Lung (tissue), 12 donors: ENCODE data around the gene ADNP. TPM values are rescaled to one million over a fixed set of nuclear protein-coding genes. Genes with fewer than 3 reads are reported as not detected.

Source experiments
- ATAC-seq: fragments of 200-7000 bp; cut with Tn5 transposase; one replicate; pipeline ENCODE4 v1.9.1; 2020; ENCODE audit warnings: moderate number of reproducible peaks; ENCODE audit not compliant: insufficient read depth, low FRiP score
- DNase-seq, 3 donors: peaks; one replicate each; pipeline ENCODE4 v3.0.0-alpha.2; 2013 to 2017
- H3K27ac ChIP-seq, 2 donors: one replicate each; pipeline ENCODE4 v1.5.1; 2013; ENCODE audit warnings: mild to moderate bottlenecking in 2 of 2, moderate library complexity in 2 of 2, control low read depth in 1 of 2, inconsistent platforms in 1 of 2, low read depth in 1 of 2, low read length in 1 of 2
- H3K27me3 ChIP-seq, 3 donors: one replicate each; pipeline ENCODE4 v1.5.1; 2013; ENCODE audit warnings: low read length in 2 of 3; ENCODE audit not compliant: control insufficient read depth in 3 of 3, insufficient read depth in 3 of 3
- H3K36me3 ChIP-seq, 4 donors: one replicate each; pipeline ENCODE4 v1.5.1; 2013; ENCODE audit warnings: low read length in 4 of 4, mild to moderate bottlenecking in 1 of 4, moderate library complexity in 1 of 4; ENCODE audit not compliant: control insufficient read depth in 4 of 4, insufficient read depth in 4 of 4
- H3K4me1 ChIP-seq, 5 donors: one replicate each; pipeline ENCODE4 v1.5.1; 2013; ENCODE audit warnings: low read length in 5 of 5, mild to moderate bottlenecking in 2 of 5, moderate library complexity in 1 of 5; ENCODE audit not compliant: control insufficient read depth in 5 of 5, insufficient read depth in 5 of 5
- H3K4me3 ChIP-seq: one replicate; pipeline ENCODE4 v1.5.1; 2013; ENCODE audit warnings: mild to moderate bottlenecking, control low read depth, moderate library complexity
- H3K9ac ChIP-seq, 2 donors: one replicate each; pipeline ENCODE4 v1.5.1; 2013; ENCODE audit warnings: low read length in 2 of 2, control low read depth in 1 of 2; ENCODE audit not compliant: insufficient read depth in 1 of 2
- H3K9me3 ChIP-seq, 4 donors: one replicate each; pipeline ENCODE4 v1.5.1; 2013; ENCODE audit warnings: low read length in 3 of 4, mild to moderate bottlenecking in 1 of 4, moderate library complexity in 1 of 4; ENCODE audit not compliant: control insufficient read depth in 4 of 4, insufficient read depth in 3 of 4
- WGBS, 2 donors: extraction: QIAGEN DNeasy Blood & Tissue Kit; methylation state at CpG; one replicate each; pipeline ENCODE4 v1.1.7; 2013; 5-methylcytosine and 5-hydroxymethylcytosine counted together
- polyA plus RNA-seq, 2 donors: library from polyadenylated mRNA; stranded (reverse); fragments of 200-250 nt; gene quantifications; one replicate each; pipeline ENCODE4 v1.2.1, GENCODE V29; 2013
- total RNA-seq, 2 donors: library from RNA; depleted of rRNA in 1 of 2; stranded (reverse); fragments of >200 nt in 1 of 2; gene quantifications; one replicate each; pipeline ENCODE4 v1.2.1, GENCODE V29; 2014 to 2021
- TF ChIP-seq, protein P1 (sequence below): IDR thresholded peaks from 2 replicates; pipeline ENCODE4 v1.5.1; 2012; ENCODE audit warnings: mild to moderate bottlenecking; ENCODE audit errors: control extremely low read depth, extremely low read depth
- donor health status: control.
- donor health status: control.
- donor health status: Bipolar disorder and iron deficiency.
- donor health status: healthy.
- donor health status: DM: yes; HTN: yes; CAD: no.

Gene ADNP
- total and polyA plus RNA-seq, 4 donors: 18.0 to 81.5 (median 41.5) TPM

DNA sequence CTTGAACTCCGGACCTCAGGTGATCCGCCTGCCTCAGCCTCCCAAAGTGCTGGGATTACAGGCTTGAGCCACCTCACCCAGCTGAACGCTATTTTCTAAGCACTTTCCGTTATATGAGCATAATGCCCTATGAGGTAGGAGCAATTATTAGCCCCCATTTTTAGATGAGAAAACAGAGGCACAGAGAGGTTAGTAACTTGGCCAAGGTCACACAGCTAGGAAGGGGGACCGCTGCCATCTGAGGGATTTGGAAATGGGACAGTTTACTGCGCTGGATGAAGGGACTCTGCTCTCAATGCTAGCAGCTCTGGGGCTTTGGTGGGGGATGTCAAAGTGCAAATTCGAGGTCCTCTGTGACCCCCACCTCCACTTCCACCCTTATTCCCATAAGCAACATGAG, 73.9 kb downstream of the ADNP start:
- Histone ChIP-seq H3K27ac (no peak overlapping the region), H3K9ac (no peak overlapping the region), H3K9me3 (no peaks in the 10 kb centered on the region), H3K36me3 (no peaks in the 10 kb centered on the region), H3K27me3 (no peaks in the 10 kb centered on the region), H3K4me1 (no peaks in the 10 kb centered on the region), H3K4me3 (no peak overlapping the region)
- TF ChIP-seq, protein P1, sequence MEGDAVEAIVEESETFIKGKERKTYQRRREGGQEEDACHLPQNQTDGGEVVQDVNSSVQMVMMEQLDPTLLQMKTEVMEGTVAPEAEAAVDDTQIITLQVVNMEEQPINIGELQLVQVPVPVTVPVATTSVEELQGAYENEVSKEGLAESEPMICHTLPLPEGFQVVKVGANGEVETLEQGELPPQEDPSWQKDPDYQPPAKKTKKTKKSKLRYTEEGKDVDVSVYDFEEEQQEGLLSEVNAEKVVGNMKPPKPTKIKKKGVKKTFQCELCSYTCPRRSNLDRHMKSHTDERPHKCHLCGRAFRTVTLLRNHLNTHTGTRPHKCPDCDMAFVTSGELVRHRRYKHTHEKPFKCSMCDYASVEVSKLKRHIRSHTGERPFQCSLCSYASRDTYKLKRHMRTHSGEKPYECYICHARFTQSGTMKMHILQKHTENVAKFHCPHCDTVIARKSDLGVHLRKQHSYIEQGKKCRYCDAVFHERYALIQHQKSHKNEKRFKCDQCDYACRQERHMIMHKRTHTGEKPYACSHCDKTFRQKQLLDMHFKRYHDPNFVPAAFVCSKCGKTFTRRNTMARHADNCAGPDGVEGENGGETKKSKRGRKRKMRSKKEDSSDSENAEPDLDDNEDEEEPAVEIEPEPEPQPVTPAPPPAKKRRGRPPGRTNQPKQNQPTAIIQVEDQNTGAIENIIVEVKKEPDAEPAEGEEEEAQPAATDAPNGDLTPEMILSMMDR: no peak
- DNase-seq: no peak
- ATAC-seq: no peak
- 96 to 99% methylated on average over 7 of the region's 7 CpGs for WGBS, 2 donors

DNA sequence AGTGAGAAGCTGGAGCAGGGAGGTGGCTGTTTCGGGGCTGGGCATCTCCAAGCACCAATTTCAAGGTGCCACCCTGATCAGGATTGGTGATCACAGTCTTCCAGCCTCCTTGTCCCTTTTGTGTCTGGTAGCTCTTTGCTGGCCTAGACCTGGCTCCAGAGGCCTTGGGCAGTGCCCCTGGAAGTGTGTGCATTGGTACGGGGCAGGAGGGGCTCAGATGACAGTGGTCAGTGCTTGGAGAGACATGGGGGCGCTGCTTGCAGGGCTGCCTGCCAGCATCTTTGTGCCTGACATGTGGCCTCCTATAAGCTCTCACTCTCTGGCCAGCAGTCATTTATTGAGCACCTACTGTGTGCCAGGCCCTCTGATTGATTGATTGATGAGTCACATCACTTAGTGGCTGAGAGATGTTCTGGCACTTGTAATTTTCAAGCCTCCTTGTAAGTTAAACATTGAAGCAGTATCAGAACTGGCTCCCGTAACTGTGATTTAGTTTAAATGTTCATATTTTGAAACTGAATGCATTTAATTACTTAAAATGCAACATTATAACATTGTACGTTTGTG, 74.7 kb downstream of the ADNP start:
- H3K9ac ChIP-seq: no peak overlapping the region
- no peaks in the 10 kb centered on the region for H3K27me3 ChIP-seq
- H3K9me3 ChIP-seq: no peaks in the 10 kb centered on the region
- H3K36me3 ChIP-seq: no peaks in the 10 kb centered on the region
- ATAC-seq (no peak), DNase-seq (no peak)
- 84 to 92% methylated on average over 5 of the region's 5 CpGs for WGBS, 2 donors
- H3K4me3 ChIP-seq: no peak overlapping the region
- no peak overlapping the region for H3K27ac ChIP-seq
- H3K4me1 ChIP-seq: no peaks in the 10 kb centered on the region
- TF ChIP-seq, protein P1: no peak

DNA sequence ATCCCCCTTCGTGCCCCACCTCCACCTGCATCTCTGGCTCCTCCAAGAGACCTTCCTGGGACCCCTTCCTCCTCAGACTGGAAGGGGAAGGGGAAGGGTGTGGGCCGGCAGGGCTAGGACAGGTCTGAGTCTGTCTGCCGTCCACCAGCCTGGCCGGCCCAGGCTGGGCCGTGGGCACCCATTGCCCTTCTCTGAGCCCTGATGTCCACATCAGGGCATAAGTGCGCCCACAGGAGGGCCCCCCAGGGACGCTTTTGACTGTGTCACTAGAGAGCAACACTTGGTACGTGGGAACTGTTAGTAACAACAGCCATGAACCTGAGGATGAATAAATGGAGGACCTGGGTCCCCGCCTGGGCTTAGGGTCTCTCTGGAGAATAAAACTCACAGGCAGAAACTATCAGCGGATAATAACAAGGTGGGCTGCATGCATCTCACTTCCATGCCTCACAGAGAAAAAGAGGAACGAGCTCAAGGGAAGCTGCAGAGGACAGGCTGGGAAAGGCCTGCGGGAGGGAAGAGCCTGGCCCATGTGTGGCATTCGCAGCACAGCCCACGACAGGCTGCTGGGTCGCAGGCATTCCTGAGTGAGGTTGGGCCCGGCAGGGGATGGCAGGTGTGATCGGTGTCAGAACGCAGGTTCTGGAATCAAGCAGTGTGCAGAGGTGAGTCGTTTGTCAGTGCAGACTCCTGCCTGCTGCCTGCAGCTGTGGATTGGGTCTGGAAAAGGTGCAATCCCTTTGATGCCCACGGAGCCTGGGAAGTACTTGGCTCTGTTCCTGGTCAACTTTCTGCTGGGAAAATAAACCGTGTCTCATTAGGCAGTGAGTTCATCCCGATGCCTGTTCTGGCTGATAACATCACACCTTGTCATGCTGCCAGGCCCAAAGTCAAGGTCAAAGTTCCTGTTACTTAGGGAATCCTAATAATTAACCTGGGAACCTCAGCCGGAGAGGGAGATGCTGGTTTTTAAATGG, 75.5 kb downstream of the ADNP start:
- TF ChIP-seq, protein P1: no peak
- Histone ChIP-seq H3K4me1 (no peaks in the 10 kb centered on the region), H3K9me3 (no peaks in the 10 kb centered on the region), H3K36me3 (no peaks in the 10 kb centered on the region), H3K27ac (no peak overlapping the region), H3K27me3 (no peaks in the 10 kb centered on the region), H3K9ac (no peak overlapping the region), H3K4me3 (no peak overlapping the region)
- 72 to 79% methylated on average over 23 of the region's 23 CpGs for WGBS, 2 donors
- ATAC-seq (no peak), DNase-seq (no peak)
